HG02885 (cell line): ENCODE measurements around the gene SUPT5H.

ENCODE experiments used
- ATAC-seq: cut with Tn5 transposase; IDR thresholded peaks from one replicate; pipeline ENCODE4 v1.9.1; 2021; ENCODE audit warnings: mild to moderate bottlenecking; ENCODE audit not compliant: unreplicated experiment, poor library complexity

SUPT5H gene

DNA sequence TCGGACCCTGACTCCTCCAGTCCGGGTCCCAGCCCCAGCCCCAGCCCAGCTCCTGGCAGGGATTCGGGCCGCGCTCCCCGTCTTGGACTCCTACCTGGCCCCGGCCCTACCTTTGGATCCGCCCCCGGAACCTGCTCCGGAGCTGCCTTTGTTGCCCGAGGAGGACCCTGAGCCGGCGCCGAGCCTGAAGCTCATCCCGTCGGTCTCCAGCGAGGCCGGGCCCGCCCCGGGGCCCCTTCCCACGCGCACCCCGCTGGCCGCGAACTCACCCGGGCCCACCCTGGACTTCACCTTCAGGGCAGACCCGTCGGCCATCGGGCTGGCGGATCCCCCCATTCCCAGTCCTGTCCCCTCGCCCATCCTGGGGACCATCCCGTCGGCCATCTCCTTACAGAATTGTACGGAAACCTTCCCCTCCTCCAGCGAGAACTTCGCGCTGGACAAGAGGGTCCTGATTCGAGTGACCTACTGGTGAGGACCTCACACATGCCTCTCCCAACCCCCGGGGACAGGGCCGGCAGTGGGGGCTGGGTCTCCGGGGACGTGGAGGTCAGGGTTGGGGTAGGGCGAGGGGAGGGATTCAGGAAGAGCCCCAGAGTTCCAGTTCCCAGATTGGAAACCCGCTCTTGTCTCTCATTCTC, 70.3 kb downstream of the SUPT5H start:
- no peak for ATAC-seq

DNA sequence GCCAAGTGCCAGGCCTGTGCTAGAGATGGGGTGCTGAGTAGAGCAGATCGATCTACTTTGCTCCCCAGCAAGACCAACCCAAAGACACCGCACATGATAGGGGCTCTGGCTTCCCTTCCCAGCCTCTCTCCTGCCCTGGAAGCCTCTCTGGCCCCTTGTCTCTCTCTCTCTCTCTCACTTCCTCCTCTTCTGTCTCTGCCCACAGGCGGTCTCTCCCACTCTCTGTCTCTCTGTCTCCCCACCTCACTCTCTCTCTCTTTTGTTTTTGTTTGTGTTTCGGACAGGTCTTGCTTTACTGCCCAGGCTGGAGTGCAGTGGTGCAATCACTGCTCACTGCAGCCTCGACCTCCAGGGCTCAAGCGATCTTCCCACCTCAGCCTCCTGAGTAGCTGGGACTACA, 70.9 kb downstream of the SUPT5H start:
- no peak for ATAC-seq

DNA sequence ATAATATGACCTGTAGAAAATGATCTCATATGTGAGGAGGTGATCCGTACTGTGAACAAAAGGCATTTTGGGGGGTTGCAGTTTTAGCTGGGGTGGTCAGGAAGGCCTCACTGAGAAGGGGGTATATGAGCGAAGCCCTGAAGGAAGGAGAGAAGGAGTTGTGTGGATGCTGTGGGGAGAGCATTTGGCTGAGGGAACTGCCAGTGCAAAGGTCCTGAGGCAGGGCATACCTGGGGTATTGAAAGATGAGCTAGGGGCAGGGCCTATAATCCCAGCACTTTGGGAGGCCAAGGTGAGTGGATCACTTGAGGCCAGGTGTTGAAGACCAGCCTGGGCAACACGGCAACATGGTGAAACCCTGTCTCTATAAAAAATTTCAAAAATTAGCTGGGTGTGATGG, 72.0 kb downstream of the SUPT5H start:
- ATAC-seq = no peak

DNA sequence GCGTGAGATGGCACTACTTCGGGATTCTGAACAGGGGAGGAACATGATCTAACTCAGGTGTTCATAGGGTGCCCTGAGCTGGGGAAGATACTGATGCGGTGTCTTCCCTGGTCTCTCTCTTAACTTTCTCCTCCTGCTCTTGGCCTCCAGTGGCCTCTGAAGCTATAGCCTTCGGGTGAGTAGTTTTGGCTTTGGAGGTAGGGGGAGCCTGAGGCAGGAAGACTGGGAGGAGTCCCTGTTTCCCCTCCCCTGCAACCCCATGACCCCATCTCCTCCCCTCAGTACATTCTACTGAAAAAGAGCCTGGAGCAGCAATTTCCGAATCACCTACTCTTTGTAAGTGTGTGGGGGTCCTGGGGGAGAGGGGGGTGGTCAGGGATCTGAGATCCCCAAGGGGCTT, 73.1 kb downstream of the SUPT5H start:
- ATAC-seq = no peak

DNA sequence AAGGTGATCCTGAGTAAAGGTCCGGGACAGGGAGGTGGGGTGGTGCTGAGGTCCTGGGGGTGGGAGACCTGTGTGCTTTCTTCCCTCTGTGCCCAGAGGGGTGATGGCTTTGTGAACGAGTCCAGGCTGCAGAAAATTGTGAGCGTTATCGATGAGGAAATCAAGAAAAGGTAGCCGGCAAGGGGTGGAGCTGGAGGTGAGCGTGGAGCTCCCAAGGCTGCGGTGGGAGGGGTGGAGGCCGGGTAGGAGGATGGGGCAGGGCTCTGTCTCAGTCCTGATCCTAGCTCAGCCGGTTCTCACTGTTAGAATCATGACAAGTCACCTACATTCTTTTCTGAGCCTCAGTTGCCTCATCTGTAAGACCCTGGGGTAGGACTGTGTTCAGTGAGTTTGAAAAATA, 73.6 kb downstream of the SUPT5H start:
- no peak for ATAC-seq

DNA sequence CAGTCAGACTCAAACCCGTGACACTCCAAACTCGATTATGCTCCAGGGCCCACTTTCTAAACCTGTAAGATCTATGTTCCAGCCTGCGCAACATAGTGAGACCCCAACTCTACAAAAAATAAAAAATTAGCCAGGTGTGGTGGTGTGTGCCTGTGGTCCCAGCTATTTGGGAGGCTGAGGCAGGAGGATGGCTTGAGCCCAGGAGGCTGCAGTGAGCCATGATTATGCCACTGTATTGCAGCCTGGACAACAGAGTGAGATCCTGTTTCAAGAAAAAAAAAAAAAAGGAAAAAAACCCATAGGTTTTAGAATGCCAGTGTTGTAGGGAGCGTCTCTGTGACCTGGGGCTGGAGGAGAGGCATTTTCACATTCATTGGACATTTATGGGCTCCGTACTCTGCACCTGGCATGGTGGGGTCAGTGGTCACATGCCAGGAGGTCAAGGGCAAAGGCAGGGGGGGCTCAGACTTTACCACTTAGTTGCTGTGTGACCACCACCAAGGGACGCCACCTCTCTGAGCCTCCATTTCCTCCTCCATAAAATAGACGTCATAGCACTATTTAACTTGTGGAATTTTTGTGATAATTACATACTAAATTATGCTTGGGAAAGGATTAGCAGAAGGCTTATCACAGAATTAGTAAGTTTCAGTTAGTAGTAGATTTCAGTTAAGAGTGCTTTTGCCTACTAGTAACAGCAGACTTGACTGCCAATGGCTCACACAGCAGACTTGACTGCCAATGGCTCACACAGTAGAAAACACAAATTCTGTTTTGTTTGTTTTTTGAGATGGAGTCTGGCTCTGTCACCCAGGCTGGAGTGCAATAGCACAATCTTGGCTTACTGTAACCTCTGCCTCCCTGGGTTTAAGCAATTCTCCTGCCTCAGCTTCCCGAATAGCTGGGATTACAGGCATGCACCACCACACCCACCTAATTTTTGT, 75.4 kb downstream of the SUPT5H start:
- ATAC-seq = no peak

DNA sequence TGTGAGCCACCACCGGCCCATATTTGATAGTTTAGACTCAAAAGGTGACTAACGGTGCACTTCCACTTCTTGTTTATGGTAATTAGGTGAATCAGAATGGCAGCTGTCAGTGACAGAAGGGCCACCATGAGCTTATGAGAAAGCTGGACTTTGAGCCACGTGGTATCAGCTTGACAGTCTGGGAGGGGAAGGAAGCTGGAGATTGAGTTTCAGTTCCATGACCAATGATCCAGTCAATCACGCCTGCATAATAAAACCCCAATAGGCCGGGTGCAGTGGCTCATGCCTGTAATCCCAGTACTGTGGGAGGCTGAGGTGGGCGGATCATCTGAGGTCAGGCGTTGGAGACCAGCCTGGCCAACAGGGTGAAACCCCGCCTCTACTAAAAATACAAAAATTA, 79.1 kb downstream of the SUPT5H start:
- no peak for ATAC-seq

DNA sequence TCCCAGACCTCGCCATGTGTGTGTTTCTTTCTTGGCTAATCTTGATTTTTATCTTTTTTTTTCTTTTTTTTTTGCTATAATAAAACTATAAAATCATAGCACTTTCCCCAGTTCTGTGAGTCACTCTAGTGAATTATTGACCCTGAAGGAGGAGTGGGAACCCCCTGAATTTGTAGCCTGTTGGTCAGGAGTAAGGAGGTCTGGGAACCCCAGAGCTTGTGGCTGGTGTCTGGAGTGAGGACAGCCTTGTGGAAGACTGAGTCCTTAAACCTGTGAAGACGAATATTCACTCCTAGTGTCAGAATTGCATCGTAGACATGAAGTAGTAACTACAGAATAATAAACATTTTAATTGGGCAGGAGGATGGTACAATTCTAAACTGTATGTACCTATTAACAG, 79.8 kb downstream of the SUPT5H start:
- ATAC-seq = no peak
